ENCODE data around the gene GREM1.
A peak's percentile ranks its signal among the peaks of the same experiment; 100 is the strongest.

Gene GREM1

GRCh38 chr15:32700501-32701150 is 17.2 kb upstream of the GREM1 start:
- H3K36me3 ChIP-seq (ENCODE audit: insufficient read depth, low read length), result no peaks in the 10 kb centered on the region
- H3K4me1 ChIP-seq (ENCODE audit: insufficient read depth, low read length), result peaks cover 5% of the 10 kb centered on the region
- H3K9ac ChIP-seq (ENCODE audit: low read length), result no peak overlapping the region
- H3K9me3 ChIP-seq (ENCODE audit: low read length), result no peaks in the 10 kb centered on the region
- H3K4me3 ChIP-seq (ENCODE audit: low read depth in 1 of 2, low read length in 2 of 2), result no peak overlapping the region
- H3K27me3 ChIP-seq (ENCODE audit: control insufficient read depth in 1 of 2, insufficient read depth in 2 of 2, low read length in 2 of 2), result no peaks in the 10 kb centered on the region
- no peak overlapping the region for H3K27ac ChIP-seq (ENCODE audit: low read depth, low read length)

- Histone ChIP-seq H3K36me3 (ENCODE audit: insufficient read depth, low read length) (no peaks in the 10 kb centered on the region), H3K9me3 (ENCODE audit: low read length) (no peaks in the 10 kb centered on the region), H3K27me3 (ENCODE audit: control insufficient read depth in 1 of 2, insufficient read depth in 2 of 2, low read length in 2 of 2) (no peaks in the 10 kb centered on the region), H3K27ac (ENCODE audit: low read depth, low read length) (no peak overlapping the region), H3K4me1 (ENCODE audit: insufficient read depth, low read length) (peaks cover 5% of the 10 kb centered on the region), H3K4me3 (ENCODE audit: low read depth in 1 of 2, low read length in 2 of 2) (no peak overlapping the region), H3K9ac (ENCODE audit: low read length) (no peak overlapping the region)
Observed at GRCh38 chr15:32701863-32702262, 15.9 kb upstream of the GREM1 start.

- H3K4me1 ChIP-seq (ENCODE audit: insufficient read depth, low read length), result peaks cover 5% of the 10 kb centered on the region
- no peaks in the 10 kb centered on the region for H3K27me3 ChIP-seq (ENCODE audit: control insufficient read depth in 1 of 2, insufficient read depth in 2 of 2, low read length in 2 of 2)
- no peaks in the 10 kb centered on the region for H3K9me3 ChIP-seq (ENCODE audit: low read length)
- H3K27ac ChIP-seq (ENCODE audit: low read depth, low read length), result no peak overlapping the region
- no peak overlapping the region for H3K4me3 ChIP-seq (ENCODE audit: low read depth in 1 of 2, low read length in 2 of 2)
- no peaks in the 10 kb centered on the region for H3K36me3 ChIP-seq (ENCODE audit: insufficient read depth, low read length)
- H3K9ac ChIP-seq (ENCODE audit: low read length), result no peak overlapping the region
Observed at GRCh38 chr15:32704395-32704981, 13.3 kb upstream of the GREM1 start.

GRCh38 chr15:32705446-32705845 is 12.4 kb upstream of the GREM1 start:
- no peaks in the 10 kb centered on the region for H3K9me3 ChIP-seq (ENCODE audit: low read length)
- no peak overlapping the region for H3K9ac ChIP-seq (ENCODE audit: low read length)
- H3K27ac ChIP-seq (ENCODE audit: low read depth, low read length), result no peak overlapping the region
- H3K27me3 ChIP-seq (ENCODE audit: control insufficient read depth in 1 of 2, insufficient read depth in 2 of 2, low read length in 2 of 2), result no peaks in the 10 kb centered on the region
- peaks cover 5% of the 10 kb centered on the region for H3K4me1 ChIP-seq (ENCODE audit: insufficient read depth, low read length)
- H3K36me3 ChIP-seq (ENCODE audit: insufficient read depth, low read length), result no peaks in the 10 kb centered on the region
- no peak overlapping the region for H3K4me3 ChIP-seq (ENCODE audit: low read depth in 1 of 2, low read length in 2 of 2)

GRCh38 chr15:32706704-32707103 is 11.1 kb upstream of the GREM1 start:
- no peaks in the 10 kb centered on the region for H3K36me3 ChIP-seq (ENCODE audit: insufficient read depth, low read length)
- H3K9me3 ChIP-seq (ENCODE audit: low read length), result no peaks in the 10 kb centered on the region
- H3K27me3 ChIP-seq (ENCODE audit: control insufficient read depth in 1 of 2, insufficient read depth in 2 of 2, low read length in 2 of 2), result no peaks in the 10 kb centered on the region
- H3K27ac ChIP-seq (ENCODE audit: low read depth, low read length), result no peak overlapping the region
- H3K4me1 ChIP-seq (ENCODE audit: insufficient read depth, low read length), result peaks cover 5% of the 10 kb centered on the region
- H3K9ac ChIP-seq (ENCODE audit: low read length), result no peak overlapping the region
- no peak overlapping the region for H3K4me3 ChIP-seq (ENCODE audit: low read depth in 1 of 2, low read length in 2 of 2)

- Histone ChIP-seq H3K27me3 (ENCODE audit: control insufficient read depth in 1 of 2, insufficient read depth in 2 of 2, low read length in 2 of 2) (no peaks in the 10 kb centered on the region), H3K4me1 (ENCODE audit: insufficient read depth, low read length) (peaks cover 5% of the 10 kb centered on the region), H3K4me3 (ENCODE audit: low read depth in 1 of 2, low read length in 2 of 2) (no peak overlapping the region), H3K27ac (ENCODE audit: low read depth, low read length) (no peak overlapping the region), H3K9ac (ENCODE audit: low read length) (no peak overlapping the region), H3K36me3 (ENCODE audit: insufficient read depth, low read length) (no peaks in the 10 kb centered on the region), H3K9me3 (ENCODE audit: low read length) (no peaks in the 10 kb centered on the region)
Observed at GRCh38 chr15:32707436-32707835, 10.4 kb upstream of the GREM1 start.

GRCh38 chr15:32709295-32710033 is 8.3 kb upstream of the GREM1 start:
- no peak overlapping the region for H3K4me3 ChIP-seq (ENCODE audit: low read depth in 1 of 2, low read length in 2 of 2)
- no peaks in the 10 kb centered on the region for H3K36me3 ChIP-seq (ENCODE audit: insufficient read depth, low read length)
- H3K9me3 ChIP-seq (ENCODE audit: low read length), result no peaks in the 10 kb centered on the region
- H3K4me1 ChIP-seq (ENCODE audit: insufficient read depth, low read length), result peaks cover under 1% of the 10 kb centered on the region
- H3K27me3 ChIP-seq (ENCODE audit: control insufficient read depth in 1 of 2, insufficient read depth in 2 of 2, low read length in 2 of 2), result peaks cover 0 to 5% of the 10 kb centered on the region in 2 donors
- no peak overlapping the region for H3K27ac ChIP-seq (ENCODE audit: low read depth, low read length)
- H3K9ac ChIP-seq (ENCODE audit: low read length), result no peak overlapping the region

GRCh38 chr15:32715276-32715675 is 2.5 kb upstream of the GREM1 start:
- H3K27me3 ChIP-seq (ENCODE audit: control insufficient read depth in 1 of 2, insufficient read depth in 2 of 2, low read length in 2 of 2), result peaks cover 14 to 44% of the 10 kb centered on the region in 2 donors

GRCh38 chr15:32716216-32716914 is 1.4 kb upstream of the GREM1 start:
- H3K9ac ChIP-seq (ENCODE audit: low read length), result no peak overlapping the region
- peak overlapping the region in 1 of 2 donors; percentile 20 for H3K4me3 ChIP-seq (ENCODE audit: low read depth in 1 of 2, low read length in 2 of 2)
- H3K27ac ChIP-seq (ENCODE audit: low read depth, low read length), result no peak overlapping the region

More at GRCh38 chr15:32715276-32715675, 2.5 kb upstream of the GREM1 start:
- H3K4me1 ChIP-seq (ENCODE audit: insufficient read depth, low read length), result peaks cover 4% of the 10 kb centered on the region
- H3K4me3 ChIP-seq (ENCODE audit: low read depth in 1 of 2, low read length in 2 of 2), result no peak overlapping the region
- no peaks in the 10 kb centered on the region for H3K9me3 ChIP-seq (ENCODE audit: low read length)
- no peaks in the 10 kb centered on the region for H3K36me3 ChIP-seq (ENCODE audit: insufficient read depth, low read length)
- H3K9ac ChIP-seq (ENCODE audit: low read length), result no peak overlapping the region
- no peak overlapping the region for H3K27ac ChIP-seq (ENCODE audit: low read depth, low read length)

GRCh38 chr15:32716915-32717425 is 834 bp upstream of the GREM1 start:
- Histone ChIP-seq H3K27ac (ENCODE audit: low read depth, low read length) (peak overlapping the region; percentile 38), H3K36me3 (ENCODE audit: insufficient read depth, low read length) (no peaks in the 10 kb centered on the region), H3K9ac (ENCODE audit: low read length) (no peak overlapping the region), H3K9me3 (ENCODE audit: low read length) (no peaks in the 10 kb centered on the region), H3K4me3 (ENCODE audit: low read depth in 1 of 2, low read length in 2 of 2) (peak overlapping the region; percentile 7 to 20), H3K4me1 (ENCODE audit: insufficient read depth, low read length) (peaks cover 4% of the 10 kb centered on the region), H3K27me3 (ENCODE audit: control insufficient read depth in 1 of 2, insufficient read depth in 2 of 2, low read length in 2 of 2) (peaks cover 14 to 44% of the 10 kb centered on the region in 2 donors)

More at GRCh38 chr15:32716216-32716914, 1.4 kb upstream of the GREM1 start:
- no peaks in the 10 kb centered on the region for H3K36me3 ChIP-seq (ENCODE audit: insufficient read depth, low read length)
- H3K4me1 ChIP-seq (ENCODE audit: insufficient read depth, low read length), result peaks cover 4% of the 10 kb centered on the region
- peaks cover 14 to 44% of the 10 kb centered on the region in 2 donors for H3K27me3 ChIP-seq (ENCODE audit: control insufficient read depth in 1 of 2, insufficient read depth in 2 of 2, low read length in 2 of 2)
- H3K9me3 ChIP-seq (ENCODE audit: low read length), result no peaks in the 10 kb centered on the region

GRCh38 chr15:32718227-32718820 is 520 bp downstream of the GREM1 start:
- Histone ChIP-seq H3K36me3 (ENCODE audit: insufficient read depth, low read length) (no peaks in the 10 kb centered on the region), H3K27me3 (ENCODE audit: control insufficient read depth in 1 of 2, insufficient read depth in 2 of 2, low read length in 2 of 2) (peaks cover 14 to 44% of the 10 kb centered on the region in 2 donors), H3K9ac (ENCODE audit: low read length) (no peak overlapping the region), H3K4me1 (ENCODE audit: insufficient read depth, low read length) (peaks cover 4% of the 10 kb centered on the region), H3K27ac (ENCODE audit: low read depth, low read length) (peak overlapping the region; percentile 14), H3K4me3 (ENCODE audit: low read depth in 1 of 2, low read length in 2 of 2) (peak overlapping the region; percentile 31 to 44), H3K9me3 (ENCODE audit: low read length) (no peaks in the 10 kb centered on the region)

All from muscle layer of colon (tissue), 2 donors.